ENCODE results near the gene PDIK1L. TPM values are rescaled to one million over a fixed set of nuclear protein-coding genes. Genes with fewer than 3 reads are reported as not detected.

The PDIK1L gene
- total RNA-seq, 1 donor, result 6.5 TPM

DNA sequence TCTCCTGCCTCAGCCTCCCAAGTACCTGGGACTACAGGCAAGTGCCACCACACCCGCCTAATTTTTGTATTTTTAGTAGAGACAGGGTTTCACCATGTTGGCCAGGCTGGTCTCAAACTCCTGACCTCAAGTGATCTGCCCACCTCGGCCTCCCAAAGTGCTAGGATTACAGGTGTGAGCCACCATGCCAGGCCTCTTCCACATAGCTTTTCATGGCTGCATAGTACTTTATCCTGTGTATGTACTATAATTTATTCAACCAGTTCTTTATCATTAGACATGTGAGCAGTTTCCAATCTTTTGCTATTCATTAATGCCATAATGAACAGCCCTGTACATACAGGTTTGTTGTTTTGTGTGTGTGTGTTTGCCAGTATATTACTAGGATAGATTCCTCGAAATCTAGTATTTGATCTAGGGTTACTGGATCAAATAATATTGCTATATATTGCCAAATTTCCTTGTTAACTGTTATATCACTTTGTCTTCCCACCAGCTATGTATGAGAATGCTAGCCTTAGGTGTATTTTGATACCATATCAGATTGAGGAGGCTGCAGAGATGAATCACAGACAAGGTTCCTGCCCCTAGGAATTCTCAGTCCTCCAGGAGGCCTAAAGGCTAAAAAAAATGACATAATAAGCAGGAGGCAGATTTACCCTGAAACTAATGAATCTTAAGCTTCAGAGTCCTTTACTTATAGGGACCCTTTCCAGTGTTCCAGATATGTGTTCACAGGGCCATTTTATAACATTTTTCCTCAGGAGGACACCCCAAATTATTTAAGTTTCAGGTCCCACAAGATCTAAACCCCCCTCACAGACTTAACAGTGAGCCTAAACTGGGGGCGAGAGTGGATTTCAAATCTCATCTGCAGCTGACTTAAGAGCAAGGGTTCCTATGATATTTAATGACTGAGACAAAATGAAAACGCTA, 2.1 kb upstream of the PDIK1L start:
- H3K4me1 ChIP-seq (ENCODE audit: insufficient read depth, low read length), result peaks cover 18% of the 10 kb centered on the region
- TF ChIP-seq, protein P1, sequence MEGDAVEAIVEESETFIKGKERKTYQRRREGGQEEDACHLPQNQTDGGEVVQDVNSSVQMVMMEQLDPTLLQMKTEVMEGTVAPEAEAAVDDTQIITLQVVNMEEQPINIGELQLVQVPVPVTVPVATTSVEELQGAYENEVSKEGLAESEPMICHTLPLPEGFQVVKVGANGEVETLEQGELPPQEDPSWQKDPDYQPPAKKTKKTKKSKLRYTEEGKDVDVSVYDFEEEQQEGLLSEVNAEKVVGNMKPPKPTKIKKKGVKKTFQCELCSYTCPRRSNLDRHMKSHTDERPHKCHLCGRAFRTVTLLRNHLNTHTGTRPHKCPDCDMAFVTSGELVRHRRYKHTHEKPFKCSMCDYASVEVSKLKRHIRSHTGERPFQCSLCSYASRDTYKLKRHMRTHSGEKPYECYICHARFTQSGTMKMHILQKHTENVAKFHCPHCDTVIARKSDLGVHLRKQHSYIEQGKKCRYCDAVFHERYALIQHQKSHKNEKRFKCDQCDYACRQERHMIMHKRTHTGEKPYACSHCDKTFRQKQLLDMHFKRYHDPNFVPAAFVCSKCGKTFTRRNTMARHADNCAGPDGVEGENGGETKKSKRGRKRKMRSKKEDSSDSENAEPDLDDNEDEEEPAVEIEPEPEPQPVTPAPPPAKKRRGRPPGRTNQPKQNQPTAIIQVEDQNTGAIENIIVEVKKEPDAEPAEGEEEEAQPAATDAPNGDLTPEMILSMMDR (IDR thresholded peaks at IDR 0.05; ENCODE audit: extremely low read depth, low read depth, low read length), result no peak
- peaks cover 6% of the 10 kb centered on the region for H3K36me3 ChIP-seq (ENCODE audit: insufficient read depth, low read length)

DNA sequence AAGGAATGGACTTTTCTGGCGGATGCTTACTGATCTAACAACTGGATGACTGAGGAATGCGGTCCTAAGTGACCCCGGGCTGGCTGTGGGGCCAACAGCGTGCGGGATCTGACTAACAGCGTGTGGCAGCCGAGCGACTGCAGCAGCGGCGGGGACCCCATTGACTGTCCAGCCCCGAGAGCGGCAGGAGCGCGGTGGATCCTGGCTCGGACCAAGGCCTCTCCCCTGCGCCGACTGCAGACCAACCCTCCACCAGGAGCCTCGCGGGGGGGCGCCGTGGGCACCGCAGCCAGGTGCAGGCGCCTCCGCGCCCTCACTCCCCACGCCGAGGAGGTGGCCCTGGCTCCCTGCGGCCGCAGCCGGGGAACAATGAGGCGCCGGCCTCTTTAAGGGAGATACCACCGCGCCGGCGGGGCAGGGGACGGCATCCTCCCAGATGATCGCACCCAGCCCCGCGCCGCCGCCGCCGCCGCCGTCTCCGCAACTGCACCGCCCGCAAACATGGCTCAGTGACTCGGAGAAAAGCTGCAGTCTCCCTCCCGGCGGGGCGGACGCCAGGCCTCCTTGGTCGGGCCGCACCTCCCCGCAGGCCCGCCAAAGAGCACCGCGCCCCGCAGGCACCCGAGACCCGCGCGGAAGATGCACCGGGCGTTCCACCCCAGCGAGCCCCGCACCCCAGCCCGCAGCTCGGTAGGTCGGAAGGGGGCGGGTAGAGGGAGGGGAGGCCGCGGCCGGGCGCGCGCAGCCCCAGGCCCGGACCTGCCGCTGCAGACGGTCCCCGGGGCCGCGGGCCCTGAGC, 694 bp upstream of the PDIK1L start:
- H3K36me3 ChIP-seq (ENCODE audit: insufficient read depth, low read length), result peaks cover 13% of the 10 kb centered on the region
- H3K27ac ChIP-seq (ENCODE audit: low read depth, low read length), result peak overlapping the region; percentile 28
- peak; percentile 94 for DNase-seq (ENCODE audit: insufficient read length, low spot score, missing footprints)

More for the DNA sequence above, 2.1 kb upstream of the PDIK1L start:
- H3K4me2 ChIP-seq (ENCODE audit: insufficient read depth, low read length), result peak overlapping the region; percentile 99
- no peak overlapping the region for H2AFZ ChIP-seq (ENCODE audit: low read length)
- H3K79me2 ChIP-seq (ENCODE audit: insufficient read depth, low read length), result peaks cover 21% of the 10 kb centered on the region
- no peak overlapping the region for H3K4me3 ChIP-seq (ENCODE audit: insufficient read depth, low read length)
- peak; percentile 45 for DNase-seq (ENCODE audit: insufficient read length, low spot score, missing footprints)
- H3K9me3 ChIP-seq (ENCODE audit: low read depth, low read length), result no peaks in the 10 kb centered on the region
- no peak overlapping the region for H3K27ac ChIP-seq (ENCODE audit: low read depth, low read length)
- H4K20me1 ChIP-seq (ENCODE audit: insufficient read depth, low read length), result no peaks in the 10 kb centered on the region
- no peaks in the 10 kb centered on the region for H3K27me3 ChIP-seq (ENCODE audit: insufficient read depth, low read length)

DNA sequence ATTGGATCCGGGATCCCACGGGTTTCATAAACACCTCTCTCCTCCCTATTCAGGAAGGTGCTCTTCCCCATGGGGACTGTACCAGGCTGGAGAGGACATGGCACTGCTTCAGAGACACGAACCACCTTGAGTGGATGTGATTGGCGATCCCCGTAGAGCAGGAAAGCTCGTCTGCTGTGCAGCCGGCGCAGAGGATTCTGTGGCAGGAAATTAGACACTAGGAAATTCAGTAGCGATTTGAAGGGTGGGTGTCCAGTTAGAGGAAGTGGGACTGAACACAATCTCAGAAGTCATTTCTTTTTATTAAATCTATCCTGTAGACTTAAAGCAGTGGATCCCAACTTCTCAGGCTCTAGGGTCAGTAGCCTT, 767 bp downstream of the PDIK1L start:
- Histone ChIP-seq H3K27me3 (ENCODE audit: insufficient read depth, low read length) (no peaks in the 10 kb centered on the region), H3K4me3 (ENCODE audit: insufficient read depth, low read length) (peak overlapping the region; percentile 99), H3K79me2 (ENCODE audit: insufficient read depth, low read length) (peaks cover 24% of the 10 kb centered on the region), H4K20me1 (ENCODE audit: insufficient read depth, low read length) (no peaks in the 10 kb centered on the region), H3K36me3 (ENCODE audit: insufficient read depth, low read length) (peaks cover 13% of the 10 kb centered on the region), H3K4me2 (ENCODE audit: insufficient read depth, low read length) (peak overlapping the region; percentile 97), H3K4me1 (ENCODE audit: insufficient read depth, low read length) (peaks cover 15% of the 10 kb centered on the region), H2AFZ (ENCODE audit: low read length) (peak overlapping the region; percentile 100), H3K27ac (ENCODE audit: low read depth, low read length) (peak overlapping the region; percentile 68), H3K9me3 (ENCODE audit: low read depth, low read length) (no peaks in the 10 kb centered on the region)
- TF ChIP-seq, protein P1 (IDR thresholded peaks at IDR 0.05; ENCODE audit: extremely low read depth, low read depth, low read length), result no peak
- no peak for DNase-seq (ENCODE audit: insufficient read length, low spot score, missing footprints)

More for the DNA sequence above, 694 bp upstream of the PDIK1L start:
- H3K4me3 ChIP-seq (ENCODE audit: insufficient read depth, low read length), result peak overlapping the region; percentile 99
- peak overlapping the region; percentile 92 for H2AFZ ChIP-seq (ENCODE audit: low read length)
- H3K9me3 ChIP-seq (ENCODE audit: low read depth, low read length), result no peaks in the 10 kb centered on the region
- H3K79me2 ChIP-seq (ENCODE audit: insufficient read depth, low read length), result peaks cover 24% of the 10 kb centered on the region
- peak overlapping the region; percentile 99 for H3K4me2 ChIP-seq (ENCODE audit: insufficient read depth, low read length)
- TF ChIP-seq, protein P1 (IDR thresholded peaks at IDR 0.05; ENCODE audit: extremely low read depth, low read depth, low read length), result no peak
- H3K4me1 ChIP-seq (ENCODE audit: insufficient read depth, low read length), result peaks cover 15% of the 10 kb centered on the region
- no peaks in the 10 kb centered on the region for H4K20me1 ChIP-seq (ENCODE audit: insufficient read depth, low read length)
- no peaks in the 10 kb centered on the region for H3K27me3 ChIP-seq (ENCODE audit: insufficient read depth, low read length)

Data from osteoblast (primary cell).